NCI-H1436 (cell line): ENCODE results near the gene FOXC2.

ENCODE experiments used
- DNase-seq: peaks from one replicate; lab custom pipeline; 2025; lab: John Stamatoyannopoulos, UW

The FOXC2 gene

GRCh38 chr16:86533076-86533475 is 33.6 kb upstream of the FOXC2 start:
- DNase-seq: no peak

GRCh38 chr16:86533767-86534351 is 32.8 kb upstream of the FOXC2 start:
- DNase-seq: no peak

- DNase-seq: no peak
These were observed 31.6 kb upstream of the FOXC2 start for GRCh38 chr16:86534779-86535615.

- no peak for DNase-seq
These were observed 30.0 kb upstream of the FOXC2 start for GRCh38 chr16:86536621-86537020.

- DNase-seq: no peak
These were observed 29.1 kb upstream of the FOXC2 start for GRCh38 chr16:86537486-86537885.

GRCh38 chr16:86538196-86538780 is 28.3 kb upstream of the FOXC2 start:
- DNase-seq: no peak

GRCh38 chr16:86540894-86541293 is 25.7 kb upstream of the FOXC2 start:
- no peak for DNase-seq

- no peak for DNase-seq
These were observed 25.1 kb upstream of the FOXC2 start for GRCh38 chr16:86541560-86541959.

GRCh38 chr16:86542756-86543750 is 23.6 kb upstream of the FOXC2 start:
- DNase-seq: no peak

GRCh38 chr16:86545481-86545880 is 21.1 kb upstream of the FOXC2 start:
- DNase-seq: no peak

GRCh38 chr16:86545954-86546637 is 20.5 kb upstream of the FOXC2 start:
- no peak for DNase-seq

GRCh38 chr16:86546638-86547013 is 20.0 kb upstream of the FOXC2 start:
- no peak for DNase-seq

- DNase-seq: no peak
These were observed 19.3 kb upstream of the FOXC2 start for GRCh38 chr16:86547286-86547685.

- DNase-seq: no peak
These were observed 17.3 kb upstream of the FOXC2 start for GRCh38 chr16:86549076-86549892.

GRCh38 chr16:86549893-86550190 is 16.8 kb upstream of the FOXC2 start:
- no peak for DNase-seq

- DNase-seq: no peak
These were observed 16.3 kb upstream of the FOXC2 start for GRCh38 chr16:86550281-86550680.

- no peak for DNase-seq
These were observed 13.3 kb upstream of the FOXC2 start for GRCh38 chr16:86553356-86553755.

- DNase-seq: no peak
These were observed 12.1 kb upstream of the FOXC2 start for GRCh38 chr16:86554599-86554916.

- DNase-seq: peak; percentile 89
These were observed 11.5 kb upstream of the FOXC2 start, which contains the start of gene MTHFSD for GRCh38 chr16:86554917-86555703. Gene MTHFSD, minus strand, starts transcription at chr16:86555235. Its CDS starts 51 bp downstream, at chr16:86555184.

GRCh38 chr16:86555704-86556075 is 10.9 kb upstream of the FOXC2 start:
- no peak for DNase-seq
